Heart left ventricle (tissue), 16 donors: ENCODE data around the gene OPHN1. TPM values are rescaled to one million over a fixed set of nuclear protein-coding genes. Genes with fewer than 3 reads are reported as not detected.

Experiments
- ATAC-seq, 4 donors: fragments of 200-7000 bp; cut with Tn5 transposase; one replicate each; pipeline ENCODE4 v1.9.1; 2020 to 2022; ENCODE audit warnings: moderate library complexity in 4 of 4, mild to moderate bottlenecking in 3 of 4, moderate number of reproducible peaks in 1 of 4
- DNase-seq, 5 donors: peaks; one replicate each; pipeline ENCODE4 v3.0.0-alpha.2; 2020
- H3K27ac ChIP-seq, 12 donors: fragments of 200-600 bp; sonication (generic) in 4 of 12; one replicate each; pipeline versions ENCODE4 v1.5.0 to v1.8.0; 2016 to 2022; ENCODE audit warnings: mild to moderate bottlenecking in 2 of 12
- H3K27me3 ChIP-seq, 9 donors: fragments of 200-600 bp; sonication (generic) in 2 of 9; one replicate each; pipeline versions ENCODE4 v1.5.1 to v1.8.0; 2016 to 2022; ENCODE audit warnings: mild to moderate bottlenecking in 3 of 9
- H3K36me3 ChIP-seq, 9 donors: fragments of 200-600 bp; sonication (generic) in 2 of 9; one replicate each; pipeline versions ENCODE4 v1.5.0 to v1.8.0; 2018 to 2022; ENCODE audit warnings: mild to moderate bottlenecking in 2 of 9
- H3K4me1 ChIP-seq, 12 donors: fragments of 200-600 bp; sonication (generic) in 4 of 12; one replicate each; pipeline versions ENCODE4 v1.5.0 to v1.8.0; 2016 to 2022; ENCODE audit warnings: mild to moderate bottlenecking in 3 of 12
- H3K4me3 ChIP-seq, 12 donors: fragments of 200-600 bp; sonication (generic) in 4 of 12; one replicate each; pipeline versions ENCODE4 v1.5.0 to v1.8.0; 2017 to 2022; ENCODE audit warnings: mild to moderate bottlenecking in 9 of 12, moderate library complexity in 4 of 12
- H3K9me3 ChIP-seq, 12 donors: fragments of 200-600 bp; sonication (generic) in 4 of 12; one replicate each; pipeline versions ENCODE4 v1.5.0 to v1.8.0; 2016 to 2022; ENCODE audit warnings: mild to moderate bottlenecking in 1 of 12
- POLR2A ChIP-seq, 2 donors: fragments of 450-650 bp; IDR thresholded peaks; one replicate each; pipeline ENCODE4 v1.6.1; 2017; ENCODE audit warnings: antibody characterized with exemption in 2 of 2, mild to moderate bottlenecking in 2 of 2, moderate library complexity in 2 of 2
- WGBS, 4 donors: extraction: QIAGEN DNeasy Blood & Tissue Kit in 2 of 4; methylation state at CpG; one replicate each; pipeline versions ENCODE4 v1.1.5 to v1.1.7; 2013 to 2018; 5-methylcytosine and 5-hydroxymethylcytosine counted together
- intact Hi-C, 10 donors: fragments of 100-400 bp; cut with DNase I; formaldehyde crosslinking; loops; one replicate each; pipeline versions ENCODE4 v1.11.1 to v1.14.2; 2022
- polyA plus RNA-seq, 2 donors: library from polyadenylated mRNA; stranded (reverse); fragments of 200-250 nt; gene quantifications; one replicate each; pipeline ENCODE4 v1.2.3, GENCODE V29; 2013
- total RNA-seq, 9 donors: library from RNA; depleted of rRNA in 2 of 9; stranded (reverse); fragments of >200 nt in 2 of 9; fragmentation: NEBNext Ultra II Directional in 3 of 9; extraction: Animal tissue kit (Norgen Biotek cat#: 25700) in 3 of 9; gene quantifications; one replicate each; pipeline versions ENCODE4 v1.1.0 to v1.2.4, GENCODE V29; 2016 to 2023
- TF ChIP-seq, protein P1 (sequence below), 12 donors: fragments of 200-600 bp; sonication (generic) in 4 of 12; IDR thresholded peaks; one replicate each; pipeline versions ENCODE4 v1.5.0 to v1.8.0; 2018 to 2022; ENCODE audit warnings: antibody characterized with exemption in 12 of 12, mild to moderate bottlenecking in 5 of 12
- donor health status: ischemic (EF 13 %, LVEDD 7.1; RV severe dilation, severe dysfunction).
- donor health status: healthy with polysubstance abuse.
- donor health status: DM: no; HTN: yes; CAD: no.
- donor health status: DM: no; HTN: no; CAD: no.
- donor health status: ischemic (EF 25% LVEDD 6.9; RV normal size, moderate dysfunction).
- donor health status: ischemic (EF 25% LVEDD 5.7; RV mildly dilated, moderate dysfunction).
- donor health status: healthy.
- donor health status: DM: yes; HTN: yes; CAD: no.
- donor health status: ischemic (EF 35%, LVEDD 5.7; RV mildly dilated, moderate dysfunction).
- donor health status: nonischemic (EF 11% LVEDD 7.7; RV severe dilation, severe dysfunction).
- donor health status: DM: yes; HTN: yes; CAD: no.
- donor health status: PGD.
- donor health status: ischemic (EF 29% LVEDD 5.4; RV normal size, mild dysfunction).
- donor health status: nonischemic (EF 23%, LVEDD 6.1; RV moderate dilation, normal function).

Gene OPHN1
- total and polyA plus RNA-seq, 11 donors = 0.95 to 9.6 (median 5.7) TPM

DNA sequence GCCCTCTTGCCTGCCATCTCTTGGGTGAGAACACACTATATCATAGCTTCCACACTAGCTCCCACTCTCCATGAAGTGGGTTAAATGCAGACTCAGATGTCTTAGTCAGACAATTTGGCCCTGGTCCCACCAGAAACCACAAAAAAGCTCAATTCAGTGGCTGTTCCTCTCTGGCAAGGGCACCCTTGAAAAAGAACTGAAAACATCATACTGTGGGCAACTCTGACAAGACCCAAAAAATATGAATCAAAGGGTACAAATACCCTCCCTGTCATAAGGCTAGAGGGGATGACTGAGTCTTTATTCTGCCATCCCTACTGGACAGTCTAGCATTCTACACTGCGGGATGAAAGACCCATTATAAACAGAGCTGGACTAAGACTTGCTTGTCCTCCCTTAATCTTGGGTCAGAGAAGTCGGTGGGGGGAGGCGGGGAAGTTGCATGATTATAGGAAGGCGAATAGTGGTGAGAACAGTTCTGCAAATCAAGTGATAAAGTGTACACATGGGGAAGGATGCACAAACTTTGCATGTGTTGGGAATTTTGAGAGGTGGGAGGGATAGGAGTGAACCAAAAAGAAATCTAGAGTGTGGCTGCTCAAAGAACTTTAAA lies 172.1 kb downstream of the OPHN1 start:
- Histone ChIP-seq H3K27ac (no peak overlapping the region), H3K27me3 (peaks cover 0 to 14% (median 0%) of the 10 kb centered on the region in 9 donors), H3K4me3 (no peak overlapping the region), H3K9me3 (no peaks in the 10 kb centered on the region), H3K4me1 (no peaks in the 10 kb centered on the region), H3K36me3 (no peaks in the 10 kb centered on the region)
- WGBS, 4 donors = 74 to 87% (median 79%) methylated on average over 4 of the region's 4 CpGs
- TF ChIP-seq POLR2A (IDR thresholded peaks at IDR 0.05) = no peak
- TF ChIP-seq, protein P1, sequence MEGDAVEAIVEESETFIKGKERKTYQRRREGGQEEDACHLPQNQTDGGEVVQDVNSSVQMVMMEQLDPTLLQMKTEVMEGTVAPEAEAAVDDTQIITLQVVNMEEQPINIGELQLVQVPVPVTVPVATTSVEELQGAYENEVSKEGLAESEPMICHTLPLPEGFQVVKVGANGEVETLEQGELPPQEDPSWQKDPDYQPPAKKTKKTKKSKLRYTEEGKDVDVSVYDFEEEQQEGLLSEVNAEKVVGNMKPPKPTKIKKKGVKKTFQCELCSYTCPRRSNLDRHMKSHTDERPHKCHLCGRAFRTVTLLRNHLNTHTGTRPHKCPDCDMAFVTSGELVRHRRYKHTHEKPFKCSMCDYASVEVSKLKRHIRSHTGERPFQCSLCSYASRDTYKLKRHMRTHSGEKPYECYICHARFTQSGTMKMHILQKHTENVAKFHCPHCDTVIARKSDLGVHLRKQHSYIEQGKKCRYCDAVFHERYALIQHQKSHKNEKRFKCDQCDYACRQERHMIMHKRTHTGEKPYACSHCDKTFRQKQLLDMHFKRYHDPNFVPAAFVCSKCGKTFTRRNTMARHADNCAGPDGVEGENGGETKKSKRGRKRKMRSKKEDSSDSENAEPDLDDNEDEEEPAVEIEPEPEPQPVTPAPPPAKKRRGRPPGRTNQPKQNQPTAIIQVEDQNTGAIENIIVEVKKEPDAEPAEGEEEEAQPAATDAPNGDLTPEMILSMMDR (IDR thresholded peaks at IDR 0.05) = no peak
- intact Hi-C loops = no loop called here
- no peak for DNase-seq
- ATAC-seq = no peak

DNA sequence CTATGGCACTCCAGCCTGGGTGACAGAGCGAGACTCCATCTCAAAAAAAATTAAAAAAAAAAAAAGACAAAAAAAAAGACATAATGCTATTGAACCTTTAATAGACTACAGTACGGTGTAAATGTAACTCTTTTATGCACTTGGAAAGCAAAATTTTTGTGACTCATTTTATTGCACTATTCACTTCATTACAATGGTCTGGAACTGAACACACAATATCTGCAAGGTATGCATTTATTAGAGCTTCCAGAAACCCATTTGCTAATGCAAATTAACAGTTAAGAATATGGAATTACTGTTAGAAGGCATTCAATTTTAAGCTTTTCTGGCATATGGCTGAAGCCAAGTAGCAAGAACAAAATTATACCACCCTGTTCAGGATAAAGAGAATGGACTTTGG lies 176.3 kb downstream of the OPHN1 start:
- no peak overlapping the region for H3K27ac ChIP-seq
- intact Hi-C loops = no loop called here
- H3K36me3 ChIP-seq = no peaks in the 10 kb centered on the region
- H3K9me3 ChIP-seq = no peaks in the 10 kb centered on the region
- DNase-seq (no peak), ATAC-seq (no peak)
- no peak for TF ChIP-seq POLR2A (IDR thresholded peaks at IDR 0.05)
- TF ChIP-seq, protein P1 (IDR thresholded peaks at IDR 0.05) = no peak
- 63 to 100% (median 89%) methylated on average over 2 of the region's 2 CpGs for WGBS, 4 donors
- H3K4me3 ChIP-seq = no peak overlapping the region
- H3K27me3 ChIP-seq = peaks cover 0 to 14% (median 0%) of the 10 kb centered on the region in 9 donors
- peaks cover 0 to 14% (median 0%) of the 10 kb centered on the region in 12 donors for H3K4me1 ChIP-seq

DNA sequence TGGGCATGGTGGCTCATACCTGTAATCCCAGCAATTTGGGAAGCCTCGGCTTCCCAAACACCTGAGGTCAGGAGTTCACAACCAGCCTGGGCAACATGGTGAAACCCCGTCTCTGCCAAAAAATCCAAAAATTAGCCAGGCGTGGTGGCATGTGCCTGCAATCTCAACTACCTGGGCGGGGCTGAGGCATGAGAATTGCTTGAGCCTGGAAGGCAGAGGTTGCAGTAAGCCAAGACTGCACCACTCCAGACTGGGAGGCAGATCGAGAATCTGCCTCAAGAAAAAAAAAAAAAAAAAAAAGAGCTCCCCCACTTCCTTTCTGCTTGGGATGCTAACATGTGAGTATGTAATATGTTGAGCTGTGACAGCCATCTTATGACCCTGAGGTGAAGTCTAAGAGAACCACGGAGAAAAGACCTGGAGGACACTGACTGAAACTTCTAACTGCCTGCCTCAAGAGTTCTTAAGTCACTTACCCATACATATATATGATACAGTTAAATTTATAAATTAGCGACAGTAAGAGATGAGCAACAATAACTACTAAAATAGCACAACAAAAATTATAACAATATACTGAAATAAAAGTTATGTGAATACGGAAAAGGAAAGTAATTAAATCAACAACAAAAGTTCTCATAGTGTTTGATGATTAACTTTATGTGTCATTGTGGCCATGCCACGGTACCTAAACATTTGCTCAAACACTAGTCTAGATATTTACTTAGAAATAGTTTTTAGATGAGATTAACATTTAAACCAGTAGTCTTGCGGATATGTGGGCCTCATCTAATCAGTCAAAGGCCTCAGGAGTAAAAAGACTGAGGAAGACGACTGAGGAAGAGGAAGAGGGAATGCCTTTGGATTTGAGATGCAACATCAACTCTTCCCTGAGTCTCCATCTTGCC lies 178.3 kb downstream of the OPHN1 start:
- ATAC-seq (no peak), DNase-seq (no peak)
- no peaks in the 10 kb centered on the region for H3K9me3 ChIP-seq
- H3K36me3 ChIP-seq = no peaks in the 10 kb centered on the region
- no peak overlapping the region for H3K27ac ChIP-seq
- WGBS, 4 donors = 74 to 95% (median 85%) methylated on average over 11 of the region's 11 CpGs
- peaks cover 0 to 6% (median 0%) of the 10 kb centered on the region in 9 donors for H3K27me3 ChIP-seq
- H3K4me1 ChIP-seq = peaks cover 0 to 14% (median 0%) of the 10 kb centered on the region in 12 donors
- no peak for TF ChIP-seq POLR2A (IDR thresholded peaks at IDR 0.05)
- TF ChIP-seq, protein P1 (IDR thresholded peaks at IDR 0.05) = no peak
- intact Hi-C loops = no loop called here
- H3K4me3 ChIP-seq = no peak overlapping the region

DNA sequence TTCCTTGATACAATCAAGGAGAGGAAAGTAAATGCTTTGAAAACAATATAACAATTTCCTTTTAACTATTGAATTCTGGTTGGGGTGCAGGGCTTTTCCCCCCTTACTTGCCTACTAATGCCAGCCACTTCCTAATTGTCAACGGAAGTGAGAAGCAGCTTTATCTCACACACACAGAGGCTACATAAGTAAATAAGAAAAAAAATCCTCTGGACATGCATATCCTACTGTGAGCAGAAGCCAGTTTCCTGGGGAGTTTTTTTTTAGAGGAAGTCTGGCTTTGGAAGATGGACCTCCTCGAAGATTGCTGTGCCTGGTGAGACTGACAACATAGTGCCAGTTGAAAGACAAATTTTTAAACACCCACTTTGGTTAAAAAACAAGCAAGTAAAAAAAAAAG lies 180.6 kb downstream of the OPHN1 start:
- H3K4me3 ChIP-seq = no peak overlapping the region
- ATAC-seq (no peak), DNase-seq (no peak)
- H3K9me3 ChIP-seq = no peaks in the 10 kb centered on the region
- TF ChIP-seq, protein P1 (IDR thresholded peaks at IDR 0.05) = no peak
- TF ChIP-seq POLR2A (IDR thresholded peaks at IDR 0.05) = no peak
- intact Hi-C loops = no loop called here
- WGBS, 4 donors = 15 to 48% (median 32%) methylated on average over 2 of the region's 2 CpGs
- peaks cover 0 to 14% (median 0%) of the 10 kb centered on the region in 12 donors for H3K4me1 ChIP-seq
- no peaks in the 10 kb centered on the region for H3K36me3 ChIP-seq
- no peak overlapping the region for H3K27ac ChIP-seq
- H3K27me3 ChIP-seq = no peaks in the 10 kb centered on the region
